ENCODE results near the gene CARS2.
A peak's percentile ranks its signal among the peaks of the same experiment; 100 is the strongest.
"Not testable (repeated sequence)": the region's sequence is repeated elsewhere in the genome, so short reads cannot be mapped to it uniquely, and the experiment has no call there.

The CARS2 gene

GRCh38 chr13:110705826-110706569 lies at the start of gene CARS2:
TSS of gene CARS2 (minus strand) at chr13:110706116. CDS start at chr13:110706093, 23 bp downstream.
- DNase-seq = peak; percentile 95

- no peak for DNase-seq
These were observed 42.4 kb upstream of the CARS2 start for GRCh38 chr13:110748271-110748670.

GRCh38 chr13:110746438-110746837 lies 40.5 kb upstream of the CARS2 start:
- DNase-seq = no peak

- DNase-seq = no peak
These were observed 37.8 kb upstream of the CARS2 start for GRCh38 chr13:110743687-110744086.

- DNase-seq = no peak
These were observed 31.6 kb upstream of the CARS2 start for GRCh38 chr13:110737555-110737954.

GRCh38 chr13:110734561-110734960 lies 28.6 kb upstream of the CARS2 start:
- DNase-seq = no peak

GRCh38 chr13:110731072-110731471 lies 25.2 kb upstream of the CARS2 start:
- DNase-seq = no peak

- DNase-seq = peak; percentile 49
These were observed 20.8 kb upstream of the CARS2 start for GRCh38 chr13:110726726-110727125.

GRCh38 chr13:110726153-110726552 lies 20.2 kb upstream of the CARS2 start:
- DNase-seq = not testable (repeated sequence)

- no peak for DNase-seq
These were observed 17.7 kb upstream of the CARS2 start for GRCh38 chr13:110723598-110723997.

- no peak for DNase-seq
These were observed 17.1 kb upstream of the CARS2 start for GRCh38 chr13:110722971-110723370.

GRCh38 chr13:110719036-110719710 lies 13.3 kb upstream of the CARS2 start:
- no peak for DNase-seq

- peak; percentile 23 for DNase-seq
These were observed 10.3 kb upstream of the CARS2 start for GRCh38 chr13:110716247-110716515.

GRCh38 chr13:110715395-110716246 lies 9.7 kb upstream of the CARS2 start:
- peak; percentile 100 for DNase-seq

GRCh38 chr13:110714797-110715394 lies 9.0 kb upstream of the CARS2 start:
- DNase-seq = no peak

- DNase-seq = peak; percentile 35
These were observed 8.3 kb upstream of the CARS2 start for GRCh38 chr13:110713981-110714796.

GRCh38 chr13:110713642-110713952 lies 7.7 kb upstream of the CARS2 start, which contains the start of gene ING1:
TSS of gene ING1 (plus strand) at chr13:110713700. CDS start at chr13:110714150, 450 bp downstream.
- DNase-seq = no peak

- DNase-seq = peak; percentile 100
These were observed 7.1 kb upstream of the CARS2 start for GRCh38 chr13:110712849-110713641.

- peak; percentile 79 for DNase-seq
These were observed 6.3 kb upstream of the CARS2 start for GRCh38 chr13:110712081-110712848.

GRCh38 chr13:110706570-110707372 lies 855 bp upstream of the CARS2 start:
- DNase-seq = no peak

All from MV-4-11 (cell line).